Transverse colon (tissue), 4 donors: ENCODE measurements around the gene ACP2.

Source experiments
- EP300 ChIP-seq: sonication (generic); formaldehyde crosslinking; IDR thresholded peaks from one replicate; pipeline ENCODE4 v1.6.1; 2017; ENCODE audit warnings: antibody characterized with exemption, low read depth
- POLR2AphosphoS5 ChIP-seq, 3 donors: sonication (generic); formaldehyde crosslinking; IDR thresholded peaks; one replicate each; pipeline ENCODE4 v1.6.1; 2016; ENCODE audit warnings: antibody characterized with exemption in 3 of 3
- TF ChIP-seq, protein P1 (sequence below), 5 experiments: fragments of 200-600 bp in 3 of 5; fragments of 450-650 bp in 2 of 5; sonication (generic) in 3 of 5; IDR thresholded peaks; 1 replicate in 2 of 5; 2 replicates in 3 of 5; pipeline ENCODE4 v1.5.1; 2016 to 2017; ENCODE audit warnings: antibody characterized with exemption in 5 of 5, inconsistent platforms in 3 of 5, mild to moderate bottlenecking in 2 of 5, moderate library complexity in 1 of 5

DNA sequence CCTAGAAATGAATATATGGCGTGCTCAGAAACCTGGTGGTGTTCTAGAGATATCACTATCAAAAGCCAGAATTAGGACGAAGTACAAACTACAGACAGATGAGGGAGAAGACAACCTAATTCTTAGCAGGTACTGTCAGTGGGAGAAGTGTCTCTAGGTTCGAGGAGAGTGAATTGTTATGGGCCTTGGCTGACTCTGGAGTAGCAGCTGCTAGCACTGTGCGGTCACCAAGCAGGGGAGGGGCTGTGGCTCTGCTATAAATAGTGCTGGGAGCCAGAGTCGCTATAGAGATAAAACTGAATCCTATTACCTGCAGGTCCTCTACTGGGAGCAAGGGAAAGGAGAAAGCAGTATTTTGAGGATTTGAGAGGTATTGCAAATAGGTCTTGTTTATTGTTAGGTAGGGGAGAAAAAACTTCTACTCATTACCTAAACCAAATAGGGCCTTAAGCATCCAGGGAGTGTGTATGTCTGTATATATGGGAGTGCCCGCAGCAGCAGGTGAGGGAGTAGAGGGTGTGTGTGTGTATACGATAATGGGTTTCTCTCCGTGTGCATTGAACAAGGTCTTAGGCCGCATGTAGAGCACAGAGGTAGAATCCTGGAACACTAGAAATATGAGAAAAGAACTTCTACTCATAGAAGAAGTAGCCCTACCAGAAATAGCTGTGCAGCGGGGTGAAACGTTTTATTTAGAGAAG is 23.5 kb upstream of the ACP2 start:
- TF ChIP-seq, protein P1, sequence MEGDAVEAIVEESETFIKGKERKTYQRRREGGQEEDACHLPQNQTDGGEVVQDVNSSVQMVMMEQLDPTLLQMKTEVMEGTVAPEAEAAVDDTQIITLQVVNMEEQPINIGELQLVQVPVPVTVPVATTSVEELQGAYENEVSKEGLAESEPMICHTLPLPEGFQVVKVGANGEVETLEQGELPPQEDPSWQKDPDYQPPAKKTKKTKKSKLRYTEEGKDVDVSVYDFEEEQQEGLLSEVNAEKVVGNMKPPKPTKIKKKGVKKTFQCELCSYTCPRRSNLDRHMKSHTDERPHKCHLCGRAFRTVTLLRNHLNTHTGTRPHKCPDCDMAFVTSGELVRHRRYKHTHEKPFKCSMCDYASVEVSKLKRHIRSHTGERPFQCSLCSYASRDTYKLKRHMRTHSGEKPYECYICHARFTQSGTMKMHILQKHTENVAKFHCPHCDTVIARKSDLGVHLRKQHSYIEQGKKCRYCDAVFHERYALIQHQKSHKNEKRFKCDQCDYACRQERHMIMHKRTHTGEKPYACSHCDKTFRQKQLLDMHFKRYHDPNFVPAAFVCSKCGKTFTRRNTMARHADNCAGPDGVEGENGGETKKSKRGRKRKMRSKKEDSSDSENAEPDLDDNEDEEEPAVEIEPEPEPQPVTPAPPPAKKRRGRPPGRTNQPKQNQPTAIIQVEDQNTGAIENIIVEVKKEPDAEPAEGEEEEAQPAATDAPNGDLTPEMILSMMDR (IDR thresholded peaks at IDR 0.05), result no peak
- TF ChIP-seq EP300 (no peak), POLR2AphosphoS5 (IDR thresholded peaks at IDR 0.05) (no peak)
